HTERT RPE-1 (cell line): ENCODE results near the gene RALGPS1.
"Not testable (repeated sequence)": the region's sequence is repeated elsewhere in the genome, so short reads cannot be mapped to it uniquely, and the experiment has no call there.

Source experiments
- in situ Hi-C: fragments of 300-500 bp; cut with MboI; formaldehyde crosslinking; loops from 4 replicates; pipeline ENCODE4 v1.14.3; 2020; ENCODE audit warnings: low sequenced_read_pairs

Gene RALGPS1

GRCh38 chr9:126986506-126986951, 71.9 kb downstream of the RALGPS1 start:
- in situ Hi-C loops = no loop called here

GRCh38 chr9:126988857-126989256, 74.3 kb downstream of the RALGPS1 start:
- in situ Hi-C loops = no loop called here

- in situ Hi-C loops = no loop called here
Observed at GRCh38 chr9:126989847-126990842, 75.6 kb downstream of the RALGPS1 start.

- in situ Hi-C loops = no loop called here
Observed at GRCh38 chr9:126991183-126991582, 76.6 kb downstream of the RALGPS1 start.

- in situ Hi-C loops = no loop called here
Observed at GRCh38 chr9:126992427-126992826, 77.8 kb downstream of the RALGPS1 start.

- in situ Hi-C loops = no loop called here
Observed at GRCh38 chr9:126999315-127000068, 84.9 kb downstream of the RALGPS1 start.

- in situ Hi-C loops = no loop called here
Observed at GRCh38 chr9:127004946-127005769, 90.6 kb downstream of the RALGPS1 start.

GRCh38 chr9:127005770-127006314, 91.3 kb downstream of the RALGPS1 start:
- in situ Hi-C loops = no loop called here

GRCh38 chr9:127007638-127008037, 93.1 kb downstream of the RALGPS1 start:
- in situ Hi-C loops = no loop called here

GRCh38 chr9:127008076-127008475, 93.5 kb downstream of the RALGPS1 start:
- in situ Hi-C loops = no loop called here

- in situ Hi-C loops = no loop called here
Observed at GRCh38 chr9:127011772-127012171, 97.2 kb downstream of the RALGPS1 start.

GRCh38 chr9:127012250-127012649, 97.7 kb downstream of the RALGPS1 start:
- in situ Hi-C loops = no loop called here

- in situ Hi-C loops = no loop called here
Observed at GRCh38 chr9:127013597-127013996, 99.0 kb downstream of the RALGPS1 start.

GRCh38 chr9:127014216-127014909, 99.8 kb downstream of the RALGPS1 start:
- in situ Hi-C loops = no loop called here

- in situ Hi-C loops = no loop called here
Observed at GRCh38 chr9:127014910-127015540, 100.4 kb downstream of the RALGPS1 start.

GRCh38 chr9:127015921-127016512, 101.4 kb downstream of the RALGPS1 start:
- in situ Hi-C loops = no loop called here

GRCh38 chr9:127017979-127018378, 103.4 kb downstream of the RALGPS1 start:
- in situ Hi-C loops = not testable (repeated sequence)

- in situ Hi-C loops = no loop called here
Observed at GRCh38 chr9:127018935-127019334, 104.4 kb downstream of the RALGPS1 start.
